K562 (cell line): ENCODE data around the gene KCTD3. TPM values are rescaled to one million over a fixed set of nuclear protein-coding genes. Genes with fewer than 3 reads are reported as not detected.

ENCODE experiments used
- ATAC-seq: fragments of 200-7000 bp; cut with Tn5 transposase; 3 replicates; pipeline ENCODE4 v1.9.1; 2020; ENCODE audit warnings: moderate library complexity
- BruUV-seq: library from RNA; stranded (reverse); fragments of 400-500 nt; replicated peaks from 2 replicates; lab custom pipeline; 2021; lab: Mats Ljungman, UMichigan
- CTCF ChIA-PET: fragments of 300-600 bp; formaldehyde crosslinking; extraction: SDS; loops from one replicate; lab custom pipeline; 2021; ENCODE audit warnings: low intra/inter-chr PET ratio; lab: Yijun Ruan, JAX
- POLR2A ChIA-PET: fragments of 300-600, 350-650 bp; sonication (Branson Sonifier 250); formaldehyde crosslinking; extraction: SDS; loops from one replicate; lab custom pipeline; 2021; ENCODE audit warnings: antibody characterized with exemption, inconsistent platforms; lab: Yijun Ruan, JAX
- DNase-seq, 4 experiments: peaks; one replicate each; pipeline versions ENCODE4 v3.0.0 to v3.0.0-alpha.2; 2011 to 2018; ENCODE audit warnings: low spot score in 3 of 4, mixed read lengths in 3 of 4; ENCODE audit errors: extremely low read depth in 1 of 4
- FAIRE-seq: peaks from 2 replicates; lab custom pipeline; 2011; peaks lifted over from hg19 to GRCh38; lab: Jason Lieb, UNC
- H2AFZ ChIP-seq: 2 replicates; pipeline ENCODE4 v1.6.0; 2011; ENCODE audit warnings: low read depth, low read length, control low read depth, inconsistent platforms
- H3K27ac ChIP-seq: fragments of 200-600 bp; 3 replicates; pipeline ENCODE4 v1.8.0; 2011; ENCODE audit warnings: low read depth, mild to moderate bottlenecking, control low read depth, inconsistent platforms, low read length, moderate library complexity, mixed read lengths; ENCODE audit errors: extremely low read depth
- H3K27me3 ChIP-seq, 2 experiments: fragments of 300-600 bp in 1 of 2; 2 replicates in 1 of 2; 3 replicates in 1 of 2; pipeline versions ENCODE4 v1.6.0 to v1.8.0; 2011; ENCODE audit warnings: inconsistent platforms in 2 of 2, low read length in 2 of 2, mild to moderate bottlenecking in 1 of 2, mixed read lengths in 1 of 2, moderate library complexity in 1 of 2; ENCODE audit not compliant: control insufficient read depth in 2 of 2, insufficient read depth in 2 of 2
- H3K36me3 ChIP-seq: fragments of 300-600 bp; 3 replicates; pipeline ENCODE4 v1.8.0; 2011; ENCODE audit warnings: mild to moderate bottlenecking, low read length, inconsistent platforms; ENCODE audit not compliant: control insufficient read depth, insufficient read depth
- H3K4me1 ChIP-seq, 2 experiments: fragments of 200-600 bp in 1 of 2; replicated peaks in 1 of 2; 2 replicates in 1 of 2; 3 replicates in 1 of 2; pipeline versions ENCODE4 v1.5.1 to v1.8.0; 2011; ENCODE audit warnings: inconsistent platforms in 2 of 2, low read length in 2 of 2, mild to moderate bottlenecking in 1 of 2, mixed read lengths in 1 of 2, moderate library complexity in 1 of 2; ENCODE audit not compliant: control insufficient read depth in 2 of 2, insufficient read depth in 2 of 2
- H3K4me2 ChIP-seq: 2 replicates; pipeline ENCODE4 v1.6.1; 2011; ENCODE audit warnings: low read length, control low read depth, inconsistent platforms, mixed read lengths; ENCODE audit not compliant: insufficient read depth
- H3K4me3 ChIP-seq: fragments of 200-600 bp; sonication (generic), shearing (Covaris generic); 2 replicates; pipeline ENCODE4 v1.5.1; 2016; ENCODE audit warnings: control low read depth, inconsistent platforms
- H3K79me2 ChIP-seq: fragments of 200-600 bp; 3 replicates; pipeline ENCODE4 v1.8.0; 2011; ENCODE audit warnings: low read length, inconsistent platforms; ENCODE audit not compliant: control insufficient read depth, insufficient read depth
- H3K9ac ChIP-seq, 2 experiments: 2 replicates each; pipeline versions ENCODE4 v1.6.0 to v1.6.1; 2011; ENCODE audit warnings: low read depth in 2 of 2, low read length in 2 of 2, control low read depth in 1 of 2, inconsistent platforms in 1 of 2, mild to moderate bottlenecking in 1 of 2, mixed read lengths in 1 of 2; ENCODE audit not compliant: insufficient read depth in 1 of 2
- H3K9me1 ChIP-seq: one replicate; pipeline ENCODE4 v1.6.0; 2011; ENCODE audit warnings: inconsistent platforms, mild to moderate bottlenecking, low read length, moderate library complexity; ENCODE audit not compliant: control insufficient read depth, insufficient read depth
- H3K9me3 ChIP-seq: replicated peaks from 2 replicates; pipeline ENCODE4 v1.5.1; 2011; ENCODE audit warnings: low read depth, low read length, inconsistent platforms; ENCODE audit not compliant: control insufficient read depth, insufficient read depth
- H4K20me1 ChIP-seq: replicated peaks from 2 replicates; pipeline ENCODE4 v1.6.1; 2011; ENCODE audit warnings: low read length, inconsistent platforms, mixed read lengths; ENCODE audit not compliant: control insufficient read depth, insufficient read depth
- FOXP4 ChIP-seq: sonication (generic); formaldehyde crosslinking; IDR thresholded peaks from 2 replicates; pipeline ENCODE4 v1.8.0; 2022; ENCODE audit warnings: mild to moderate bottlenecking, missing genetic modification reagents, borderline replicate concordance
- IRF2 ChIP-seq: sonication (generic); formaldehyde crosslinking; IDR thresholded peaks from 2 replicates; pipeline ENCODE4 v1.8.1; 2022; ENCODE audit warnings: mild to moderate bottlenecking, missing genetic modification reagents
- JUND ChIP-seq, 2 experiments: IDR thresholded peaks; 2 replicates in 1 of 2; 3 replicates in 1 of 2; pipeline ENCODE4 v1.6.1; 2011; ENCODE audit warnings: borderline replicate concordance in 2 of 2, low read depth in 2 of 2, low read length in 2 of 2, improper control_type of control experiment in 1 of 2, missing biosample characterization in 1 of 2, missing genetic modification characterization in 1 of 2, missing genetic modification reagents in 1 of 2
- KAT2B ChIP-seq: IDR thresholded peaks from one replicate; pipeline ENCODE4 v1.6.1; 2012; ENCODE audit warnings: low read depth, mild to moderate bottlenecking, control low read depth, inconsistent platforms, low read length, moderate library complexity
- LEF1 ChIP-seq: fragments of 450-650 bp; IDR thresholded peaks from 2 replicates; pipeline ENCODE4 v1.6.1; 2016; ENCODE audit warnings: mild to moderate bottlenecking
- NCOA4 ChIP-seq: fragments of 450-650 bp; IDR thresholded peaks from 2 replicates; pipeline ENCODE4 v1.6.1; 2018; ENCODE audit warnings: mild to moderate bottlenecking; ENCODE audit not compliant: partially characterized antibody
- PHB ChIP-seq: fragments of 250-450 bp; sonication (Bioruptor Pico); IDR thresholded peaks from 2 replicates; pipeline ENCODE4 v1.5.0; 2021
- RREB1 ChIP-seq: fragments of 250-450 bp; sonication (Bioruptor Pico); IDR thresholded peaks from 2 replicates; pipeline ENCODE4 v1.4.0; 2020
- TAL1 ChIP-seq: fragments of 450-650 bp; IDR thresholded peaks from 2 replicates; pipeline ENCODE4 v1.6.1; 2016; ENCODE audit warnings: mild to moderate bottlenecking
- WHSC1 ChIP-seq: IDR thresholded peaks from one replicate; pipeline ENCODE4 v1.6.1; 2012; ENCODE audit warnings: low read length, control low read depth, inconsistent platforms
- ZBTB2 ChIP-seq: fragments of 450-650 bp; IDR thresholded peaks from 2 replicates; pipeline ENCODE4 v1.6.1; 2016; ENCODE audit warnings: antibody characterized with exemption
- ZFP1 ChIP-seq: fragments of 450-650 bp; formaldehyde crosslinking; IDR thresholded peaks from 2 replicates; pipeline ENCODE4 v1.4.0; 2020; ENCODE audit warnings: mild to moderate bottlenecking, mixed read lengths
- ZSCAN32 ChIP-seq: fragments of 450-650 bp; formaldehyde crosslinking; IDR thresholded peaks from 2 replicates; pipeline ENCODE4 v1.4.0; 2020; ENCODE audit warnings: mild to moderate bottlenecking, moderate library complexity
- in situ Hi-C: fragments of 300-500 bp; cut with MboI; formaldehyde crosslinking; loops from 4 replicates; pipeline ENCODE4 v1.15.0; 2018; ENCODE audit warnings: inconsistent platforms, mixed read lengths
- intact Hi-C: fragments of 100-400 bp; cut with micrococcal nuclease; formaldehyde crosslinking; loops from 2 replicates; pipeline ENCODE4 v1.14.2; 2022
- polyA plus RNA-seq, 8 experiments: library from polyadenylated mRNA; depleted of rRNA in 4 of 8; stranded (reverse) in 5 of 8; unstranded in 3 of 8; fragments of >200 nt; fragmentation: Nextera tagmentation in 2 of 8; fragmentation: Illumina TruSeq in 1 of 8; extraction: Ambion mirVana in 2 of 8; extraction: Trizol in 1 of 8; gene quantifications; 2 replicates each; pipeline versions ENCODE4 v1.2.1 to v1.2.3, GENCODE V29; 2011 to 2014; ENCODE audit warnings: inconsistent platforms in 1 of 8, missing spikeins in 1 of 8
- total RNA-seq, 7 experiments: library from RNA; depleted of rRNA in 6 of 7; stranded (reverse); fragments of >200 nt in 6 of 7; fragmentation: Illumina TruSeq in 2 of 7; extraction: Trizol in 2 of 7; gene quantifications; 2 replicates each; pipeline versions ENCODE4 v1.2.1 to v1.2.3, GENCODE V29; 2011 to 2021; ENCODE audit warnings: low replicate concordance in 1 of 7

KCTD3 gene
- total and polyA plus RNA-seq, 9 of the 15 experiments (the other 6 are each of a cell fraction or from before 2014, with no cell fraction given), result 12.8 to 77.1 (median 44.3) TPM

GRCh38 chr1:215600258-215600792 lies 33.2 kb downstream of the KCTD3 start:
- no TSS peak for BruUV-seq
- no peaks in the 10 kb centered on the region for H4K20me1 ChIP-seq
- FAIRE-seq (peak; percentile 66), DNase-seq (no peak), ATAC-seq (no peak; the same call in 2 of the 3 replicates)
- H3K9me1 ChIP-seq, result no peaks in the 10 kb centered on the region
- H3K79me2 ChIP-seq, result no peaks in the 10 kb centered on the region
- no peaks in the 10 kb centered on the region for H3K9me3 ChIP-seq
- ChIA-PET POLR2A (interaction anchor here (0.6 to 0.9 kb wide), 2 partner anchors 17 to 974 kb away, joined by 3 read pairs; no protein-coding TSS in a partner anchor), CTCF (no interaction called here)
- no peak overlapping the region for H3K4me2 ChIP-seq
- intact Hi-C loops, result loop anchor here (10.0 kb wide), 2 partner anchors 64 to 386 kb away; no protein-coding TSS in a partner anchor
- no peak for TF ChIP-seq LEF1
- TF ChIP-seq PHB (CRISPR knock-in tag), result no peak
- TF ChIP-seq JUND (IDR thresholded peaks at IDR 0.05; ENCODE audit: borderline replicate concordance, low read depth, low read length), result no peak
- no peak for TF ChIP-seq JUND (tag; IDR thresholded peaks at IDR 0.05; ENCODE audit: borderline replicate concordance, low read depth, low read length)
- TF ChIP-seq ZSCAN32 (CRISPR knock-in tag), result no peak
- no peak for TF ChIP-seq TAL1
- no peak for TF ChIP-seq RREB1
- no peak for TF ChIP-seq NCOA4
- TF ChIP-seq IRF2 (CRISPR knock-in tag), result no peak
- no peak for TF ChIP-seq ZFP1 (CRISPR knock-in tag)
- TF ChIP-seq FOXP4 (CRISPR knock-in tag), result no peak
- TF ChIP-seq KAT2B, result no peak
- no peak for TF ChIP-seq ZBTB2
- TF ChIP-seq WHSC1, result no peak
- peaks cover 79% of the 10 kb centered on the region for H3K36me3 ChIP-seq
- H3K27ac ChIP-seq, result no peak overlapping the region
- no peak overlapping the region for H3K4me3 ChIP-seq
- no peaks in the 10 kb centered on the region for H3K4me1 ChIP-seq
- in situ Hi-C loops, result no loop called here
- H3K9ac ChIP-seq, result no peak overlapping the region
- H2AFZ ChIP-seq, result no peak overlapping the region
- H3K27me3 ChIP-seq, result no peaks in the 10 kb centered on the region
